GM18861 (cell line): ENCODE results near the gene HDGFL1.

ENCODE experiments used
- ATAC-seq: cut with Tn5 transposase; IDR thresholded peaks from one replicate; pipeline ENCODE4 v1.9.1; 2021; ENCODE audit not compliant: unreplicated experiment

The HDGFL1 gene

GRCh38 chr6:22589118-22589517 lies 19.8 kb downstream of the HDGFL1 start:
- ATAC-seq, result no peak

DNA sequence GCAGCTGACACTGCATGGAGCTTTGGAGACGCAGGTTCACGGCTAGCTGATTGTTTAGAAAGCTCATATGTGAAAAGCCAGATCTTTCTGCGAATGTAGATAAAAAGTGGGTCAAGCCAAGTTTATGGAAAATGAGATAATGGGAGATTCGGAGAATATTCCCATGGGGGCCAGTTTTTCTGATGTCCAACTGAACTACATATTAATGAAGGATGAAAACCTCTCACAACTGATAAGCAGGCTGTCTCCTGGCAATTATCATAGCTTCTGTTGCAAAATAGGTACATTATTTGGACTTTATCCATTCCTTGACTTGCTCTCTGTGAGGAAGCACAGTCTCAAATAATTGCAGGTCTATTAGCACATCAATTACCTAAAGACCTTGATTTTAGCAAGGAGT lies 21.1 kb downstream of the HDGFL1 start:
- ATAC-seq, result no peak

DNA sequence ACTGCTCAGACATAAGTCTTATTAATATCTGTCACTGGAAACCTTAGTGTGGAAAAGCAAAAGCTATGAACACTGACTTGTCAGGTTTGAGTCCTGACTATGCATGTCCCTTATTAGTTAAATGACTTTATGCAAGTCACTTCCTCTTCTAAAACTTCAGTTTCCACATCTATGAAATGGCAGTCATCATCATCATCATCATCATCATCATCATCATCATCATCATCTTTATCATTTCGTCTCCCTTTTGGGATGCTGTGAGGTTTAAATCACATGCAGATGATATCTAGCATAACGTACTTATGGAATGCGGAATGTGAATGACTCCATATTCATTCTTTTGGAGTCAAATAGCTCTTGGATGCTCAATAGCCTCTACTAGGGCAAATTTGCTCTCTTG lies 24.5 kb downstream of the HDGFL1 start:
- no peak for ATAC-seq

DNA sequence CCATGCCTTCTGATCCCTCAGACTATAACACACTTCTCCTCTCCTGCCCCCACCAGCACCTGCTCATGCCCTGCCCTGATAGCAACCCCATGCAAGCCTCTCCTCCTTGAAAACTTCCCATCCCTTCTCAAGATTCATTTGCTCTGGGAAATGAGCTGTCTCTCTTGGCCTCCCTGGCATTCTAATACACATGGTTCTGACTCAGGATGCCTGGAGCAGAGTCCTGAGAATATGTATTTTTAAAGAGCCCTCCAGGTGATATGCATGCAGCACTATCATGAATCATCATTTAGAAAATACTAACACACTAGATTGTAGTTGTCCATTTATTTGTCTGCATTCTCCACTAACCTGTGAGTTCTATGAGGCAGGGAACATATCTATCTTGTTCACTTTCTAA lies 26.6 kb downstream of the HDGFL1 start:
- ATAC-seq, result no peak

- ATAC-seq, result no peak
Observed at GRCh38 chr6:22598339-22598738, 29.0 kb downstream of the HDGFL1 start.

DNA sequence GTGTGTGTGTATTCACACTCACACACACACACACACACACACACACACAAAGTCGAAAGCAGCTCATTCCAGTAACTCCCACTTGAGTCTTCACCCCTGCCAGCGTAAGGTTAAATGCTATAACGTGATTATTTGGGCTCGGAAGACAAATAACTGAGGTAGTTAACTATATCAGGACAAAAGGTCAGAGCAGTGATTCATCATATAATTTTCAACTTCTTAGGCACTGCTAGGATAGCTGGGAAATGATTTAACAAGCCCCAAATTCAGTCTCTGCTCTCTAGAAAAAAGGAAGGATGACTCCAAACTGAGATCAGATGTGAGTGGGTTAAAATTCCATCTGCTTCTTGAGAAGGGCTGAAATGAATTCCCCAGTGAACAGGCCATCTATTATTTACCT lies 30.7 kb downstream of the HDGFL1 start:
- no peak for ATAC-seq

DNA sequence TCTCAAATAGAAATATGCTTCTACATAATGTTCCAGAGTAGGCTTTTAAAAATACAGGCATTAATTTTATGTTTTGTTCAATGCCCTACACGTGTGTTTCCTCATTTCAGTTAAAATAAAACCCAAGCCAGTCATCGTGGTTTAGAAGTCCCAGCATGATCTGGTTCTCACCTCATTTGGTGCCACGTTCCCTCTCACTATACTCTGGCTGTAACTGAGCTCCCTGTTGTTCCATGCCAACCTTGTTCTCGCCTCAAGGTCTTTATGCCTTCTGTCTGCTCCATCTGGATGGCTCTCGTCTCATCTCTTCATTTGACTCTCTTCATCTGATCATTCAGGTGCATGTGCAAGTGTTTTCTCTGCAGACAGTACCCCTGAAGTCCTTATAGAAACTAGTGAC lies 32.6 kb downstream of the HDGFL1 start:
- ATAC-seq, result no peak

- no peak for ATAC-seq
Observed at GRCh38 chr6:22605736-22606135, 36.4 kb downstream of the HDGFL1 start.

- ATAC-seq, result no peak
Observed at GRCh38 chr6:22610127-22610526, 40.8 kb downstream of the HDGFL1 start.

- ATAC-seq, result no peak
Observed at GRCh38 chr6:22612236-22612635, 42.9 kb downstream of the HDGFL1 start.

- ATAC-seq, result no peak
Observed at GRCh38 chr6:22613051-22613450, 43.7 kb downstream of the HDGFL1 start.

DNA sequence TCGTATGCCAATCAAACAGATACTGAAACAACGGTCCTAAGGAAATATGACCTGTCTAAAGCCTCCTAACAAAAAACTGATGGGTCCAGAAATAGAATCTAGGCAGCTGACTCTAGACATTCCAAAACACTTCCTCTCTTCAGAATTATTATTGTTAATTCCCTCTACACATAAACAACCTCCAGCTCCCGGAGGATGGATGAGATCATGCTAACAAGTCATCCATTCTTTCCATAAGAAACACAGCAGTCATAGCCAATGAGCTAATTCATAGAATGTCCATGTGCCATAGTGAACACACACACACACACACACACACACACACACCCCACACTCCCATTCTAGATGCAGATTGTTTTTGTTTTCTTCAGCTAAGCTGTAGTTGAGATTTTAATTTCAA lies 44.3 kb downstream of the HDGFL1 start:
- no peak for ATAC-seq

DNA sequence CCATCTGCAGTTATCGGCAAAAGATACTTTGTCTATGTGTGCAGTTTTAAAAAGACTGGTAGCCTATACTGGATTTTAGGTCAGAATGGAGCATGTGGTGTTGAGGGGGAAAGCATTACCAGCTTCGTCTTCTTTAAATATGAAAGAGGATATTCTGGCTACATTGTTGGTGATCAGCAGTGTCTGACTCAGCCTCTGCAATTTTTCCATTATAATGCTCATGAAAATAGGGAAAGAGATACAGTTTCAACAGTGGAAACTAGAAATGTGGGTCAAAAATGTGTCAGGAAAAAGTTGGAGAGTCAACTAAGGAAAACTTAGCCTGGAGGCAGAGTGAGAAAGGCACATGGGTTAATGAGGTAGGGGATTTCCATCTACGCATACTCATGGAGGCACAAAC lies 45.2 kb downstream of the HDGFL1 start:
- ATAC-seq, result no peak

- no peak for ATAC-seq
Observed at GRCh38 chr6:22621028-22621427, 51.7 kb downstream of the HDGFL1 start.
